ENCODE data around the gene A2M.

- TF ChIP-seq, protein P1, sequence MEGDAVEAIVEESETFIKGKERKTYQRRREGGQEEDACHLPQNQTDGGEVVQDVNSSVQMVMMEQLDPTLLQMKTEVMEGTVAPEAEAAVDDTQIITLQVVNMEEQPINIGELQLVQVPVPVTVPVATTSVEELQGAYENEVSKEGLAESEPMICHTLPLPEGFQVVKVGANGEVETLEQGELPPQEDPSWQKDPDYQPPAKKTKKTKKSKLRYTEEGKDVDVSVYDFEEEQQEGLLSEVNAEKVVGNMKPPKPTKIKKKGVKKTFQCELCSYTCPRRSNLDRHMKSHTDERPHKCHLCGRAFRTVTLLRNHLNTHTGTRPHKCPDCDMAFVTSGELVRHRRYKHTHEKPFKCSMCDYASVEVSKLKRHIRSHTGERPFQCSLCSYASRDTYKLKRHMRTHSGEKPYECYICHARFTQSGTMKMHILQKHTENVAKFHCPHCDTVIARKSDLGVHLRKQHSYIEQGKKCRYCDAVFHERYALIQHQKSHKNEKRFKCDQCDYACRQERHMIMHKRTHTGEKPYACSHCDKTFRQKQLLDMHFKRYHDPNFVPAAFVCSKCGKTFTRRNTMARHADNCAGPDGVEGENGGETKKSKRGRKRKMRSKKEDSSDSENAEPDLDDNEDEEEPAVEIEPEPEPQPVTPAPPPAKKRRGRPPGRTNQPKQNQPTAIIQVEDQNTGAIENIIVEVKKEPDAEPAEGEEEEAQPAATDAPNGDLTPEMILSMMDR (IDR thresholded peaks at IDR 0.05), result no peak
- TF ChIP-seq POLR2A (IDR thresholded peaks at IDR 0.05), result no peak
These were observed 8.8 kb downstream of the A2M start for GRCh38 chr12:9106610-9107541.

All from adrenal gland (tissue), 5 donors.